ENCODE data around the gene LRRC39.
"Not testable (repeated sequence)": the region's sequence is repeated elsewhere in the genome, so short reads cannot be mapped to it uniquely, and the experiment has no call there.

LRRC39 gene

GRCh38 chr1:100178091-100178490 is at the start of gene LRRC39:
TSS of gene LRRC39 (minus strand) at chr1:100178256. CDS start at chr1:100168516, 9,740 bp downstream.
- no peak for DNase-seq (ENCODE audit: low read depth)

DNA sequence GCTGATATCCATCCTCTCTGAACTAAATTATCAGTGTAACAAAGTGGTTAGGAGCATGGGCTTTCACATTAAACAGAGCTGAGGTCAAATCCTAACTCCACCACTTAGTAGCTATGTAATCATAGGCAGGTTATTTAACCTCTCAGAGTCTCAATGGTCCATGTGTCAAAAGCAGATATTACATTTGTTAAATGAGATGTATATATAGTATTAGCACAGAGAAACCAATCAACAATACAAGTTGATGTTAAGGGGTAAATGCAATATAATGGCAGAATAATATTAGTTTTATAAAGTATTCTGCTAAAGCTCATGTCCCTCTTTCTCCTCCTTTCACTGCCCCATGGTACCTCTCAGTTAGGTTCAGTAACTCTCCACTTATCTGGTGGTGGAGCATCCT is 44.4 kb upstream of the LRRC39 start:
- no peak for DNase-seq (ENCODE audit: low read depth)

DNA sequence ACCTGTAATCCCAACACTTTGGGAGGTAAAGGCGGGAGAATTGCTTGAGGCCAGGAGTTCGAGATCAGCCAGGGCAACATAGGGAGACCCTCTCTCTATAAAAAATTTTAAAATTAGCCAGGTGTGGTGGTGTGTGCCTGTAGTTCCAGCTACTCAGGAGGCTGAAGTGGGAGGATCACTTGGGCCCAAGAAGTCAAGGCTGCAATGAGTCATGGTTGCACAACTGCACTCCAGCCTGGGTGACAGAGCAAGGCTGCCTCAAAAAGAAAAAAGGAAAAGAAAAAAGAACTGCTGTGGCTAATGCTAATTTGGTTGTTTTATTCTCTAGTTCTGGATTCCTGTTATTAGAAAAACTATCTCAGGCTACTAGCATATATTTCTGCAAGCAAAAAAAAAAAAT is 41.8 kb upstream of the LRRC39 start:
- DNase-seq (ENCODE audit: low read depth), result no peak

DNA sequence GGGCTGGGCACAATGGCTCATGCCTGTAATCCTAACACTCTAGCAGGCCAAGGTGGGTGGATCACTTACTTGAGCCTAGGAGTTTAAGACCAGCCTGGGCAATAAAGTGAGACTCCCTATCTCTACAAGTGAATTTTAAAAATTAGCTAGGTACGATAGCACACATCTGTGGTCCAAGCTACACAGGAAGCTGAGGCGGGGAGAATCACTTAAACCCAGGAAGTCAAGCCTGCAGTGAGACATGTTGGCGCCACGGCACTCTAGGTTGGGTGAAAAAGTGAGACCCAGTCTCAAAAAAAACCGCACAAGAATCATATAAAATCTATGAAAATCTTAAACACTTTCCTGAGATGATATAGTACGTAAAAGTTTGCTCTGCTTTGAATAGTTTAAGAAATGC is 41.4 kb upstream of the LRRC39 start:
- no peak for DNase-seq (ENCODE audit: low read depth)

GRCh38 chr1:100217834-100218233 is 39.8 kb upstream of the LRRC39 start:
- no peak for DNase-seq (ENCODE audit: low read depth)

DNA sequence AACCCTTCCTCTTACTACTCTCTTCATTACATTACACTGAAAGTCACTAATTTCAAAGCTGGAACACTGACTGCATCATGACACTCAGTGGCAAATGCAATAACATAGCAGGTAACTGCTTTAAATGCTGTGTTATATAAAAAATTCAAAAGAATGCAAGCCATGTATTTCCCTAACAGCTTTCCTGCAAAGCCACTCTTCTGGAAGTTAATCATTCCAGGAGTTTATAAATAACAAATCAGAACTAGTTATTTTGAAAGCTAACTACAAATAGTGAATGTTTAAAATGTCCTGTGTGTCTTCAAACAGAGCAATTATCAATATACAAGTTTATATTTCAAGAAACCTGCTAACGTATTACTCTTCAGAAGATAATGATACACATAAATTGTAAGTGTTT is 37.0 kb upstream of the LRRC39 start:
- no peak for DNase-seq (ENCODE audit: low read depth)

GRCh38 chr1:100213141-100213540 is 35.1 kb upstream of the LRRC39 start:
- DNase-seq (ENCODE audit: low read depth), result no peak

GRCh38 chr1:100206301-100206700 is 28.2 kb upstream of the LRRC39 start:
- no peak for DNase-seq (ENCODE audit: low read depth)

DNA sequence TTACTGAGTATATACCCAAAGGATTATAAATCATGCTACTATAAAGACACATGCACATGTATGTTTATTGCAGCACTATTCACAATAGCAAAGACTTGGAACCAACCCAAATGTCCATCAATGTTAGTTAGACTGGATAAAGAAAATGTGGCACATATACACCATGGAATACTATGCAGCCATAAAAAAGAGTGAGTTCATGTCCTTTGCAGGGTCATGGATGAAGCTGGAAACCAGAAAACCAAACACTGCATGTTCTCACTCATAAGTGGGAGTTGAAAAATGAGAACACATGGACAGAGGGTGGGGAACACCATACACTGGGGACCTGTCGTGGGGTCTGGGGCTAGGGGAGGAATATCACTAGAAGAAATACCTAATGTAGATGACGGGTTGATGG is 27.5 kb upstream of the LRRC39 start:
- not testable (repeated sequence) for DNase-seq (ENCODE audit: low read depth)

DNA sequence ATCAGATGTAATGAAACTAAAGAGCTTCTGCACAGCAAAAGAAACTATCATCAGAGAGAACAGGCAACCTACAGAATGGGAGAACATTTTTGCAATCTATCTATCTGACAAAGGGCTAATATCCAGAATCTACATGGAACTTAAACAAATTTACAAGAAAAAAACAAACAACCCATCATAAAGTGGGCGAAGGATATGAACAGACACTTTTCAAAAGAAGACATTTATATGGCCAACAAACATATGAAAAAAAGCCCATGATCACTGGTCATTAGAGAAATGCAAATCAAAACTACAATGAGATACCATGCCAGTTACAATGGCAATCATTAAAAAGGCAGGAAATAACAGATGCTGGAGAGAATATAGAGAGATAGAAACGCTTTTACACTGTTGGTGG is 27.0 kb upstream of the LRRC39 start:
- DNase-seq (ENCODE audit: low read depth), result not testable (repeated sequence)

GRCh38 chr1:100202703-100203102 is 24.6 kb upstream of the LRRC39 start:
- DNase-seq (ENCODE audit: low read depth), result not testable (repeated sequence)

- DNase-seq (ENCODE audit: low read depth), result not testable (repeated sequence)
Measured at GRCh38 chr1:100200060-100200459, 22.0 kb upstream of the LRRC39 start.

DNA sequence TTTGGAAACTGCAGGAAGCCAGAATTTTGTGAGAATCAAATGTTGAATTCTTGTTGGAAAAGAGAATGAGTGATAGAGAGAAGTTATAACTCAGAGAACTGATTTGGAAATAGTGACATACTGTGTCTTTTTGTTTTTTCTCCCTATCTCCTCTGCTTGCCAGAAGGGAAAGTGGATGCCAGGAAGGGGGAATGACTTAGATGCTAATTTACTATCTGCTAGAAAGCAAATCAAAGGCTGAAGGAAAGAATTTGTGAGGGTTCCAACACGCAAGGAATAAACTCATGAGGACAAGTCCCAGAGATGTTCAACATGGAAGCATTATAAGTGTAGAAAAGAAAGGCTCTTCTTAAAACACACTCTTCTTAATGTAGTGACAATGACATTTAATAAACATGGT is 20.5 kb upstream of the LRRC39 start:
- DNase-seq (ENCODE audit: low read depth), result no peak

DNA sequence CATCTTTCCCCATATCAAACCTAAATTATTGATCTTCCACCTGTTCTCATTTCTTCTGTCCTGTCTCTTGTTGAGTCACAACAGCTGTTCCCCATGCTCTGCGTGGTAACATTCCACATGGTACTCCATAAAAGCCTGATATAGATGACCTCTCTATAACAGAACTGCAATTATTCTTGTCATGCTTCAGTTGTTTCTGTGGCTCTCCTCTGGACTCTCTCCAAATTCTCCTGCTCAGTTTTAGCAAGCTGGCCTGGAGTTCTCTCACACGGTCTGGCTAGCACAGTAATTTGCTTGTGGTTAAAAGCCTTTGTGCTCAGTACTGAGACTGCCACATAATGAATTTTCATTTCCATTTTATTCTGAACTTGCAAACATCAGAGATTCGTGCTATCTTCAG is 10.6 kb upstream of the LRRC39 start:
- DNase-seq (ENCODE audit: low read depth), result no peak

- DNase-seq (ENCODE audit: low read depth), result no peak
Measured at GRCh38 chr1:100187912-100188311, 9.9 kb upstream of the LRRC39 start.

DNA sequence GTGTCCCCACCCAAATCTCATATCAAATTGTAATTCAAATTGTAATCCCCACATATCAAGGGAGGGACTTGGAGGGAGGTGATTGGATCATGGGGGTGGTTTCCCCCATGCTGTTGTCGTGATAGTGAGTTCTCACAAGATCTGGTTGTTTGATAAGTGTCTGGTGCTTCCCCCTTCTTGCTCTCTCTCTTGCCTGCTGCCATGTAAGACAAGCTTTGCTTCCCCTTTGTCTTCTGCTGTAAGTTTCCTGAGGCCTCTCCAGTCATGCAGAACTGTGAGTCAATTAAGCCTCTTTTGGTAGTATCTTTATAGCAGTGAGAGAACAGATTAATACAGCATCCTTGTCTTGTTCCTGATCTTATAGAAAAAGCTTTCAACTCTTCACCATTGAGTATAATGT is 6.5 kb upstream of the LRRC39 start:
- DNase-seq (ENCODE audit: low read depth), result no peak

GRCh38 chr1:100183370-100183769 is 5.3 kb upstream of the LRRC39 start:
- no peak for DNase-seq (ENCODE audit: low read depth)

DNA sequence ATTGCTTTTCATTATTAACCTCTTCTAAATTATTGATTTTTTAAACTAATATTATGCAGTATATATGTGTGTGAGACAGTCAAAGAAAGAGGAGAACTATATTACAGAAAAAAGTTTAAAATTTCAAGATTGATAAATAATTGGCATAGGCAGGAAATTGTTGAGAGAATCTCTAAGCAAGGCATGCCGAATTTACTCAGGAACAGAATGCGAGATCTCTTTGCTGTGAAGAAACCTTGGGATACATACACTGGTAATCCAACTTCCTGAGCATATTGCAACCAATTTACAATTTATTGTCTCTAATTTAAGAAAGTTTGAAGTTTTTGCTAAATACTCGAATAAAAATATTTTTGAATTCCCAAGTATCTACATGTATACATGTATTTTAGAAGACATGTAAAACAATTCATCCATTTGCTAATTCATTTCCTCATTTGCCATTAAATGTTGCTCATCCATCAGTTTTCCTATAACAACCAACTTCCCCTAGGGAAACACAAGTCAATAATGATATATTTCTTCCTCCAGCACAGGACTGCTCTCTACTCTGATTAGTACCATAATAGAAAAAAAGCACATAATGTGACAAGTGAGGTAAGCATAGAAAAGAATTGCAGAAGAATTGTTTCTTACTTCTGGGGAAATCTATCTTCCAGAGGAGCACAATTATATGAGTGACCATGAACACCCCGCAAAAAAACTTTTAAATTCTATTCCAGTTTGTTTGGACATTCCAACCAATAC is 588 bp downstream of the LRRC39 start:
- DNase-seq (ENCODE audit: low read depth), result no peak

DNA sequence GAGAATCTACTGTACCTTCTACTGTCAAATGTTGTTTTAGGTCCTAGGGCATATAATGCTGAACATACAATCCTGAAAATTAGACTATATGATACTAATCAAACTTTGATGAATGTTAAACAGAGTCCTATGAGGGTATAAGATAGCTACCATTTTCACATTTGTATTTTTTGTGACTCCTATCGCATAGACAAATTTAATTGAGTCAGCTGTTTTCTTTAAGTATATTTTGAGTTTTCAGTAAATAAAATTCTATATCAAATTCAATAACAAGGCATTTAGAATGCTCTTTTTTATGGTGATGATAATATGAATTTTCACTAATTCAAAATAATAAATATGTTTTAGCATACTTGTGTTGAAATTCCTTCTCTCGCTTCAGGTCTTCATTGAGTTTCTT is 10.0 kb downstream of the LRRC39 start:
- DNase-seq (ENCODE audit: low read depth), result no peak

- DNase-seq (ENCODE audit: low read depth), result no peak
Measured at GRCh38 chr1:100164702-100165101, 13.4 kb downstream of the LRRC39 start.

DNA sequence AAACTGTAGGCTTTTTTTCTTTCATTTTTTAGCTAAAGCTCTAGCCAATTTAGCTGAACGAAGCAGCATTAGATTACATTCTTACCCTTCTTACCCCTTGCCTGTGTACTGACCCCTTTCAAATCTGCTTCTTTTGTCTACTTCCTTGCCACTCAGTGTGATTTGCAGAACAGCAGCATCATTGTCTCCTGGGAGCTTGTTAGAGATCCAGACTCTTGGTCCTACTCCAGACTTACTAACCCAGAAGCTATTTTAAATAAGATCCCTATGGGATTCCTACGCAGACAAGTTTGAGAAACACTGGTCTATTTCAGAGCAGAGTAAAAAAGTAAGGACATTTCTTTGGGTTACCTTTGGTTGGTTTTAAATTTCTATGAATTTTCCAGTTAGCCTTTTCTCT is 13.8 kb downstream of the LRRC39 start:
- no peak for DNase-seq (ENCODE audit: low read depth)

DNA sequence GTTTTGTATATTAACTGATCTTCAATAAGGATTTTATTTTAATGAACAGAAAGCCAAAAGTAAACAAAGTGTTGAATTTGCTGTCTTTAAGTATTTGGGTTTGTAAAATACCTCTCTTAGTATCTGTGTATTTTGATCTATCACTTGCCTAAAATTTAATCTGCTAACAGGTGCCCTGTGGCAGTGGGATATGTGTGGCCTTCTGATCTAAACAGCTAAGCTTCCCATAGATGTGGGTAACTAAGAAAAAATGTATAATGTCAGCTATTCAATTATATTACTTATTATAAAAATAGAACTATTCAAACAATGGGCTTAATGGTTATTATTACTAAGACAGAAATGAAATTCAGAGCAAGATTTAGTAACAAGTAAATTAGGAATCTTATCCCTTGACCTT is 15.2 kb downstream of the LRRC39 start:
- no peak for DNase-seq (ENCODE audit: low read depth)

DNA sequence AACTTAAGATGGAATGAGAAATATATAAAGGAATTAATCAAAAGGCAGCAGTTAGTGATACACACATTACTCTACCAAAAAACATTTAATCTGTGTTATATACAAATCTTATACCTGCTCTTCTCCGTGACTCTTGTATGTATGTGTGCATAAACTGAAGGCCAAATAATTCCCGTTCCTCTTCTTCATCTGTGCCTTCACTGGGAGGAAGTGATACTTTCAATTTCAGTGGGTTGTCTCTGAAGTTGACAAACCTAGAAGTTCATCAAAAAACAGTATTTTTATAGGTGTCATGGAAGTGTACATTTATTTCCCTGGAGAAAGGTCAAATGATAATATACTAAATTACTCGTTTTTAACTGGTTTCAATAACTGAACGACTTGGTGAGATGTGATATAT is 25.8 kb downstream of the LRRC39 start:
- no peak for DNase-seq (ENCODE audit: low read depth)

- no peak for DNase-seq (ENCODE audit: low read depth)
Measured at GRCh38 chr1:100151679-100152078, 26.4 kb downstream of the LRRC39 start.
